Measurements from ENCODE around the gene ATN1.
A peak's percentile ranks its signal among the peaks of the same experiment; 100 is the strongest.

ATN1 gene

DNA sequence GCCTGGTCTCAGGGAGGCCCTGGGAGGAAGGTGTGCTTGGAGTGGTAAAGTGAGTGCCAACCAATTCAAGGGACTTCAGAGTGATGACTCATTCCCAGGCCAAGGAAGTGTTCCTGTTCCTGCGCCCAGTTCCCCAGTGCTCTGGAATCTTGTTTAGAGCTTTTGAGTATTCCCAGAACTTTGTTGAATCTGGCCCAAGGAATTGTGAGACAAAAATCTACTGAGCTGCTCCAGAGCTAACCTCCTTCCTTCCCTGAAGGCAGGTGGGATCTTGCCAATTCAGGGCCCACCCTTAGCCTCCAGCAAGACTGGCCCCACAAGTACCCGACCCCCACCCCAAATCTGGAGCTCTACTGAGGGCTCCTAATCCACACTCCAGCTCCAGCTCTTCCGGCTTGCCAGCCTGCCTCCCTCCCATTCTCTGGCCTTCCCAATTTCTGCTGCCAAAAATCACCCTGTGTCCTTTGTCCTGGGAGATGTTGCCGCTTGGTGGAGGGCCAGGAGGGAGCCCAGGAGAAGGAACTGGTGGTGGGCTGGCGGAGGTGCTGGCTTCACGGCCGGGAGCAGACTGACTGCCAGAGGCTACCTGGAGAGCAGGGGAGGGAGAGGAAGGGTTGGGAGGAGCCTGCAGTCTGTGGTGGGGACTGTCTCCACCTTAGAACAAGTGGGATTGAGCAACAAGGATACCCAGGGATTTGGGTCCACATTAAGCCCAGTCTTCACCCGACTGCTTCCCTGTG, 2.0 kb upstream of the ATN1 start:
- DNase-seq (ENCODE audit: low read depth, low spot score), result peak; percentile 93

GRCh38 chr12:6928022-6928702, 403 bp downstream of the ATN1 start:
- DNase-seq (ENCODE audit: low read depth, low spot score), result no peak

- DNase-seq (ENCODE audit: low read depth, low spot score), result no peak
These were observed 1.1 kb downstream of the ATN1 start for GRCh38 chr12:6928703-6929407.

GRCh38 chr12:6929466-6930452, 2.0 kb downstream of the ATN1 start:
- DNase-seq (ENCODE audit: low read depth, low spot score), result no peak

GRCh38 chr12:6932766-6933165, 5.0 kb downstream of the ATN1 start:
- no peak for DNase-seq (ENCODE audit: low read depth, low spot score)

DNA sequence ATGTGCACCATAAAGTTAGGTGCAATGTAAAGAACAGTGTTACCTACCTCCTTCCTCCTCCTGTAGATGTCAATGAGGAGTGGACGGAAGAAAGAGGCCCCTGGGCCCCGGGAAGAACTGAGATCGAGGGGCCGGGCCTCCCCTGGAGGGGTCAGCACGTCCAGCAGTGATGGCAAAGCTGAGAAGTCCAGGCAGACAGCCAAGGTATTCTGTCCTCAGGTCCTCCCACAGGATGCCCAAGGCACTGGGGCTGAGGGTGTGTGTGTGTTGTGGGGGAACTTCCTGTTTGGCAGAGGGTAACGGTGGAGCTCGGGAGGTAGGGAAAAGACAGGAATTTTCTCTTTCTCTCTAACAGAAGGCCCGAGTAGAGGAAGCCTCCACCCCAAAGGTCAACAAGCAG, 6.4 kb downstream of the ATN1 start:
- peak; percentile 54 for DNase-seq (ENCODE audit: low read depth, low spot score)

- DNase-seq (ENCODE audit: low read depth, low spot score), result no peak
These were observed 7.8 kb downstream of the ATN1 start for GRCh38 chr12:6935371-6936193.

DNA sequence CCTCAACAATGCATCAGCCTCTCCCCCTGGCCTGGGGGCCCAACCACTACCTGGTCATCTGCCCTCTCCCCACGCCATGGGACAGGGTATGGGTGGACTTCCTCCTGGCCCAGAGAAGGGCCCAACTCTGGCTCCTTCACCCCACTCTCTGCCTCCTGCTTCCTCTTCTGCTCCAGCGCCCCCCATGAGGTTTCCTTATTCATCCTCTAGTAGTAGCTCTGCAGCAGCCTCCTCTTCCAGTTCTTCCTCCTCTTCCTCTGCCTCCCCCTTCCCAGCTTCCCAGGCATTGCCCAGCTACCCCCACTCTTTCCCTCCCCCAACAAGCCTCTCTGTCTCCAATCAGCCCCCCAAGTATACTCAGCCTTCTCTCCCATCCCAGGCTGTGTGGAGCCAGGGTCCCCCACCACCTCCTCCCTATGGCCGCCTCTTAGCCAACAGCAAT, 8.5 kb downstream of the ATN1 start:
- DNase-seq (ENCODE audit: low read depth, low spot score), result no peak

DNA sequence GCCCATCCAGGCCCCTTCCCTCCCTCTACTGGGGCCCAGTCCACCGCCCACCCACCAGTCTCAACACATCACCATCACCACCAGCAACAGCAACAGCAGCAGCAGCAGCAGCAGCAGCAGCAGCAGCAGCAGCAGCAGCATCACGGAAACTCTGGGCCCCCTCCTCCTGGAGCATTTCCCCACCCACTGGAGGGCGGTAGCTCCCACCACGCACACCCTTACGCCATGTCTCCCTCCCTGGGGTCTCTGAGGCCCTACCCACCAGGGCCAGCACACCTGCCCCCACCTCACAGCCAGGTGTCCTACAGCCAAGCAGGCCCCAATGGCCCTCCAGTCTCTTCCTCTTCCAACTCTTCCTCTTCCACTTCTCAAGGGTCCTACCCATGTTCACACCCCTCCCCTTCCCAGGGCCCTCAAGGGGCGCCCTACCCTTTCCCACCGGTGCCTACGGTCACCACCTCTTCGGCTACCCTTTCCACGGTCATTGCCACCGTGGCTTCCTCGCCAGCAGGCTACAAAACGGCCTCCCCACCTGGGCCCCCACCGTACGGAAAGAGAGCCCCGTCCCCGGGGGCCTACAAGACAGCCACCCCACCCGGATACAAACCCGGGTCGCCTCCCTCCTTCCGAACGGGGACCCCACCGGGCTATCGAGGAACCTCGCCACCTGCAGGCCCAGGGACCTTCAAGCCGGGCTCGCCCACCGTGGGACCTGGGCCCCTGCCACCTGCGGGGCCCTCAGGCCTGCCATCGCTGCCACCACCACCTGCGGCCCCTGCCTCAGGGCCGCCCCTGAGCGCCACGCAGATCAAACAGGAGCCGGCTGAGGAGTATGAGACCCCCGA, 9.1 kb downstream of the ATN1 start:
- DNase-seq (ENCODE audit: low read depth, low spot score), result no peak

GRCh38 chr12:6937481-6938352, 10.0 kb downstream of the ATN1 start:
- DNase-seq (ENCODE audit: low read depth, low spot score), result peak; percentile 98

DNA sequence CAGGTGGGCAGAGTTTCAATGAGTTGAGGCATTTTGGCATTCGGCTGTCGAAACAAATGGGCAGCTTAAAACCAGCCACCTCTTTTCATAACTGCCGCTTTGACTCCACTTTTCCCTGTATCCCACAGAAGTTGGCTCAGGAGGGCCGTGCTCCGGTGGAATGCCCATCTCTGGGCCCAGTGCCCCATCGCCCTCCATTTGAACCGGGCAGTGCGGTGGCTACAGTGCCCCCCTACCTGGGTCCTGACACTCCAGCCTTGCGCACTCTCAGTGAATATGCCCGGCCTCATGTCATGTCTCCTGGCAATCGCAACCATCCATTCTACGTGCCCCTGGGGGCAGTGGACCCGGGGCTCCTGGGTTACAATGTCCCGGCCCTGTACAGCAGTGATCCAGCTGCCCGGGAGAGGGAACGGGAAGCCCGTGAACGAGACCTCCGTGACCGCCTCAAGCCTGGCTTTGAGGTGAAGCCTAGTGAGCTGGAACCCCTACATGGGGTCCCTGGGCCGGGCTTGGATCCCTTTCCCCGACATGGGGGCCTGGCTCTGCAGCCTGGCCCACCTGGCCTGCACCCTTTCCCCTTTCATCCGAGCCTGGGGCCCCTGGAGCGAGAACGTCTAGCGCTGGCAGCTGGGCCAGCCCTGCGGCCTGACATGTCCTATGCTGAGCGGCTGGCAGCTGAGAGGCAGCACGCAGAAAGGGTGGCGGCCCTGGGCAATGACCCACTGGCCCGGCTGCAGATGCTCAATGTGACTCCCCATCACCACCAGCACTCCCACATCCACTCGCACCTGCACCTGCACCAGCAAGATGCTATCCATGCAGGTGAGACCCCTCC, 10.8 kb downstream of the ATN1 start:
- DNase-seq (ENCODE audit: low read depth, low spot score), result no peak

DNA sequence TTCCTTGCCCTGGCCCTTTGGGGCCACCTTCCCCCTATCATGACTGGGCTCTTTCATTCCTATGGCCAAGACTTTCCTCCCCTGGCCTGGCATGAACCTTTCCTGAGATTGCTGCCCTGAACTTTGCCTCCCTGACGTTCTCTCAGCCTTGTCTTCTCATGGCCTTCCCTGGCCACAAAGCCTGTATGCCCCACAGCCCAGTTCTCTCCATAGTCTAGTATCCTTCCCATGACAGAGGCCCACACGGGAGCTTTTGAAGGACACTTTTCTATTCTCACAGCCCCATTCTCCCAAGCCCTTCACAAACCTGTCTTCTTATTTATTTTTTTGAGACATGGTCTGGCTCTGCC, 11.4 kb downstream of the ATN1 start:
- no peak for DNase-seq (ENCODE audit: low read depth, low spot score)

DNA sequence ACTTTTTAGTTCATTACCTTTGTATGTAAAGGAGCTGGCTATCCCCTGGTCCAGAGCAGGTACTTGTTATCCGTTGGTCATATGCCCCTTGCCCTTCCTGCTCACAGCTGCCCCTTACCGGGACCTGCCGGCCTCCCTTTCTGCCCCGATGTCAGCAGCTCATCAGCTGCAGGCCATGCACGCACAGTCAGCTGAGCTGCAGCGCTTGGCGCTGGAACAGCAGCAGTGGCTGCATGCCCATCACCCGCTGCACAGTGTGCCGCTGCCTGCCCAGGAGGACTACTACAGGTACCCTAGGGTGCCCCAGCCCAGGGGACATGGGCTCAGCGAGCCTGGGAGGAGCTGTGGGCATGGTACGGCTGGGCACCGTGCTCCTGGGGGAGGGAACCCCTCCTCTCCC, 13.5 kb downstream of the ATN1 start:
- no peak for DNase-seq (ENCODE audit: low read depth, low spot score)

- DNase-seq (ENCODE audit: low read depth, low spot score), result no peak
These were observed 14.0 kb downstream of the ATN1 start for GRCh38 chr12:6941782-6942181.

DNA sequence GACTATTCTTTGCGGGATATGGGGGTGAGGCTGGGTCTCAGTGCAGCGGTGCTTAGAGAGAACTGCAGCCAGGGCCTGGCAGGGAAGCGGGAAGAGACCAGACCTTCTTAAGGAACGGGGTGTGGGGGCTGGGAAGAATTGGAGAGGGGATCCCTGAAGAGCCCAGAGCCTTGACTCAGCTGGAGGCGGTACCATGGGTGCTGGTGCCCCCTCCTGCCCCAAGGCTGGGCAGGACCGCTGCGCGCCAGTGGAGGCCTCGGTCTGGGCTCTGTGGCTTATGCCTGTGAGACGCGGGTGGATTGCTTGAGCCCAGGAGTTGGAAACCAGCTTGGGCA, 14.5 kb downstream of the ATN1 start:
- peak; percentile 43 for DNase-seq (ENCODE audit: low read depth, low spot score)

- DNase-seq (ENCODE audit: low read depth, low spot score), result peak; percentile 94
These were observed 15.6 kb downstream of the ATN1 start for GRCh38 chr12:6943389-6943721.

GRCh38 chr12:6943722-6944380, 16.1 kb downstream of the ATN1 start, which contains the start of the genes C12orf57 and RNU7-1:
TSS of gene C12orf57 (plus strand) at chr12:6944022. CDS start at chr12:6944122, 100 bp downstream.
TSS of gene RNU7-1 (plus strand) at chr12:6943816.
- peak; percentile 90 for DNase-seq (ENCODE audit: low read depth, low spot score)
